ENCODE results near the gene MGAM2. TPM values are rescaled to one million over a fixed set of nuclear protein-coding genes. Genes with fewer than 3 reads are reported as not detected.

MGAM2 gene
- total and polyA plus RNA-seq, 5 donors = 0.02 to 0.19 (median 0.13) TPM; not detected in 1

DNA sequence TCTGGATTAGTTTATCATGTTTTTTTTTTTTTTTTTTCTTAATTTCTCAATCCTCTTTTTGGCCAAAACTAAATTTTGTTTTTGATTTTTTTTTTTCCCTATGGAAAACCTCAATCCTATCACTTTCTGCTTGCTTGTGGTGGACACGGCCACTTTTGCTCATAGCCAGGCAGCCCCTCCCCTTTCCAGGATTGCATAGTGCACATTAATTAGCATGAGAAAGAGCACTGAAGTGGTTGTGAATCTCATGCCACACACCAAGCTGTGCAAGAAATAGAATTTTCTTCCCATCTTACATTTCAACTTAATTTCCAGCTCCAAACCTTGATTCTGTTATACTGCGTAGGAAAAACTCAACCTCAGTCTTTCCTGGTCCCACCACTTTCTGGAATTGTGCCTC lies 34.6 kb downstream of the MGAM2 start:
- WGBS = 80% methylated on average over 2 of the region's 2 CpGs
- Histone ChIP-seq H3K9me3 (ENCODE audit: control insufficient read depth, low read length) (no peaks in the 10 kb centered on the region), H3K27me3 (ENCODE audit: control insufficient read depth, insufficient read depth) (no peaks in the 10 kb centered on the region), H3K4me1 (ENCODE audit: control insufficient read depth, insufficient read depth, low read length) (no peaks in the 10 kb centered on the region), H3K27ac (ENCODE audit: low read length) (no peak overlapping the region), H3K4me3 (ENCODE audit: low read length) (no peak overlapping the region)
- ATAC-seq (no peak), DNase-seq (no peak)
- intact Hi-C loops (cut with DNase I) = no loop called here

DNA sequence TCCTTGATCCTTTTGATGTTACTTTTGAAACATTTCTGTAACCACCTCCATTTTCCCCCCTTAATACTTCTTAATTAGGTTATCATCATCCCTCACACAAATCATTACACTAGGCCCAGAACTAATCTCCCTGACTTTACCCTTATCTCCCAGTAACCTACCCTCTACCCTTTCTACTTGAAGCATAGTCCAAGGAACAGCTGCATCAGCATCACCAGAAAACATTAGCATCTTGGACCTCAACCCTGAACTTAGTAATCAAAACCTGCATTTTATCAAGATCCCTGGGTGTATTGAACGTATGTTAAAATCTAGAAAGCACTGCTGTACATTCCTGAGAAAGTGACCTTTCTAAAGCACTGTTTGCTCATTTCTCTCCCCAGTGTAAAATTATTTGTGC lies 38.8 kb downstream of the MGAM2 start:
- no peaks in the 10 kb centered on the region for H3K9me3 ChIP-seq (ENCODE audit: control insufficient read depth, low read length)
- no peaks in the 10 kb centered on the region for H3K4me1 ChIP-seq (ENCODE audit: control insufficient read depth, insufficient read depth, low read length)
- no peak overlapping the region for H3K27ac ChIP-seq (ENCODE audit: low read length)
- intact Hi-C loops (cut with DNase I) = no loop called here
- H3K4me3 ChIP-seq (ENCODE audit: low read length) = no peak overlapping the region
- no peaks in the 10 kb centered on the region for H3K27me3 ChIP-seq (ENCODE audit: control insufficient read depth, insufficient read depth)
- no peak for ATAC-seq
- WGBS = 42% methylated on average over 1 of the region's 1 CpG
- no peak for DNase-seq

DNA sequence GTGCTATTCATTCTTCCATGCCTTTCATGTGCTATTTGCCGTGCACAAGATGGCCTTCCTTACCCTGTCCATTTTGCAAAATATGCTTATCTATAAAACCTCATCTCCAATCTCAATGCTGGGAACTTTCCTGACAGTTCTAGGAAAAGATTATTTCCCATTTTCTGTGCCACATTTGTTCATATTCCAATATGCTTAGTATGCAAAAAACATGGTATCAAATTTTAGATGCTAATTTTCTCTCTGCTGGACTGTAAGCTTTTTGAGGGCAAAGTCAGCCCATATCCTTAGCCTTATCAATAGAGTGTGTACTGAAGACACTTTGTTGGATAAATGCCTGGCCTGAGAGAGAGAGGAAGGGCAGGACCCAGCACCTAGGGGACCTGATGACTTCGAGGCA lies 39.4 kb downstream of the MGAM2 start:
- WGBS = 78% methylated on average over 2 of the region's 2 CpGs
- no peaks in the 10 kb centered on the region for H3K4me1 ChIP-seq (ENCODE audit: control insufficient read depth, insufficient read depth, low read length)
- no peak overlapping the region for H3K4me3 ChIP-seq (ENCODE audit: low read length)
- H3K9me3 ChIP-seq (ENCODE audit: control insufficient read depth, low read length) = no peaks in the 10 kb centered on the region
- no peak overlapping the region for H3K27ac ChIP-seq (ENCODE audit: low read length)
- ATAC-seq = no peak
- DNase-seq = no peak
- intact Hi-C loops (cut with DNase I) = no loop called here
- no peaks in the 10 kb centered on the region for H3K27me3 ChIP-seq (ENCODE audit: control insufficient read depth, insufficient read depth)

DNA sequence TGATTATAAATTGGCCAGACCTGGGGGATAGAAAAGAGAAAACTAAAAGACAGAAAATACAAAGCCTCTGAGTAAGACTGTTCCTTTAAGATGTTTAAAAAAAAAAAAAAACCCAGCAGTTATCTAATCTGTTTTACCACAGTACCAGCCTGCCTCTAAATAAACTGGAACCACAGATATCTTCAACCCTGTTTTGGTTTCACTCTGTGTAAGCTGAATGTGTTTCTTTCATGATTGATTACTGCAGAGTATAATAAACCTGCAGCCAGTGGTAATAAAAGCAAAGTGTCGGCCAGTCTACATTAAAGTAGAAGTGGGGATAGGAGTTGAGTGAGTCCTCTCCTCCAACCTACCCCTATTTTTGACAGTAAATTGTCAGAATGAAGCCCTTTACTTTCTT lies 40.6 kb downstream of the MGAM2 start:
- ATAC-seq (no peak), DNase-seq (no peak)
- H3K4me1 ChIP-seq (ENCODE audit: control insufficient read depth, insufficient read depth, low read length) = no peaks in the 10 kb centered on the region
- H3K27ac ChIP-seq (ENCODE audit: low read length) = no peak overlapping the region
- WGBS = 25% methylated on average over 1 of the region's 1 CpG
- no peak overlapping the region for H3K4me3 ChIP-seq (ENCODE audit: low read length)
- intact Hi-C loops (cut with DNase I) = no loop called here
- no peaks in the 10 kb centered on the region for H3K27me3 ChIP-seq (ENCODE audit: control insufficient read depth, insufficient read depth)
- H3K9me3 ChIP-seq (ENCODE audit: control insufficient read depth, low read length) = no peaks in the 10 kb centered on the region

- 83% methylated on average over 4 of the region's 4 CpGs for WGBS
- ATAC-seq = no peak
Measured at GRCh38 chr7:142153400-142153799, 41.9 kb downstream of the MGAM2 start.

DNA sequence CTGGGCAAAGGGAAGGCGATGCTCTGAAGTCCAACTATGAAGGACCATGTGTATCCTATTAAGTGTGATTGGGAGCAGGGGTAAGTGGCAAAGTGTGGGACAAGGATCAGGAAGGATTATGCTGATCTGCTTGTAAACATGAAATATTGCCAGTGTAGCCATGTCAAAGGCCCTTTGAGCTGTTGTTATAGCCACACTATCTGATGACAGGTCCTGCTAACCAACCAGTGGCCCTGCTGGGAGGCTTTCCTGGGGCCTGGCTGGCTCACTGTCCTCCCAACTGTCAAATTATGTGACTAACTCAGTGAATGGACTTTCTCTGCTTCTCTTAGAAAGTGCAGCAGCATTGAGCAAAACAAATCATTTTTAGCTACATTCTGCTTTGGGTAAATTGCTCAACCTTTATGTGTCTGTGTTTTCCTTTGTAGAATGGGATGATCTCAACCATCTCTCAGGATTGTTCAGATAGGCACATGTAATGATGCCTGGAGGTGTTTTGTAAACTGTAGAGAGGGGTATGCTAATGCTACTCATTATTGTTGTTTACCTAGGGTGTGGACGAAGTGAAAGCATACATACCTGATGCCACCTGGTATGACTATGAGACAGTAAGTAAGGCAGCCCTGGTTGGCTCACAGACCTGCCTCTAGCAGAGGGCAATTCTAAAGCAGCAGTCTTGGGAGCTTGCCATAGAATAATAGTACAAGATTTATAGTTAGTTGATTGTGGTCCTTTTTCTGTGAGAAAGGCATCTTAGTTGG lies 47.4 kb downstream of the MGAM2 start:
- Histone ChIP-seq H3K27ac (ENCODE audit: low read length) (no peak overlapping the region), H3K4me1 (ENCODE audit: control insufficient read depth, insufficient read depth, low read length) (no peaks in the 10 kb centered on the region), H3K27me3 (ENCODE audit: control insufficient read depth, insufficient read depth) (no peaks in the 10 kb centered on the region), H3K4me3 (ENCODE audit: low read length) (no peak overlapping the region), H3K9me3 (ENCODE audit: control insufficient read depth, low read length) (no peaks in the 10 kb centered on the region)
- WGBS = 74% methylated on average over 2 of the region's 2 CpGs
- ATAC-seq = no peak
- intact Hi-C loops (cut with DNase I) = no loop called here
- no peak for DNase-seq

More at GRCh38 chr7:142153400-142153799, 41.9 kb downstream of the MGAM2 start:
- Histone ChIP-seq H3K27ac (ENCODE audit: low read length) (no peak overlapping the region), H3K27me3 (ENCODE audit: control insufficient read depth, insufficient read depth) (no peaks in the 10 kb centered on the region), H3K4me1 (ENCODE audit: control insufficient read depth, insufficient read depth, low read length) (no peaks in the 10 kb centered on the region), H3K4me3 (ENCODE audit: low read length) (no peak overlapping the region), H3K9me3 (ENCODE audit: control insufficient read depth, low read length) (no peaks in the 10 kb centered on the region)
- intact Hi-C loops (cut with DNase I) = no loop called here
- no peak for DNase-seq

DNA sequence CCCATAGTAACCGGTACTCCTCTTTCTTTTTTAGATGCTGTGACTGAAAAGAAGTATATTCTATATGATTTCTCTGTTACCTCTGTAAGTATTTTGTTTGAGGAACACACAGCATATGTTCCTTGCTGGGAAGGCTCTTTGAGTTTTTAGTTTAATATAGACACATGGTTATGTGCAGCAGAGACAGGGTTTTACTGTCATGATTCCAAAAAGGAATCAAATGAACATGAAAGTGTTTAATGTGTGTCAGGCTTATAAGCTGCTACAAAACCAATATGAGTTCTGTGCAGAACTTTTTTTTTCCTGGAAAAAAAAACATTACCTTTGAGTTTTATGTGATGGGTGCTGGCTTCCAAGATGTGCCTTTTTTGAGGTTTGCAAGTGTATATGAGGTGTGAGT lies 50.4 kb downstream of the MGAM2 start:
- no peaks in the 10 kb centered on the region for H3K27me3 ChIP-seq (ENCODE audit: control insufficient read depth, insufficient read depth)
- ATAC-seq = no peak
- intact Hi-C loops (cut with DNase I) = no loop called here
- no peak for DNase-seq
- no peak overlapping the region for H3K27ac ChIP-seq (ENCODE audit: low read length)
- no peak overlapping the region for H3K4me3 ChIP-seq (ENCODE audit: low read length)
- H3K9me3 ChIP-seq (ENCODE audit: control insufficient read depth, low read length) = no peaks in the 10 kb centered on the region
- 85% methylated on average over 1 of the region's 1 CpG for WGBS
- no peaks in the 10 kb centered on the region for H3K4me1 ChIP-seq (ENCODE audit: control insufficient read depth, insufficient read depth, low read length)

DNA sequence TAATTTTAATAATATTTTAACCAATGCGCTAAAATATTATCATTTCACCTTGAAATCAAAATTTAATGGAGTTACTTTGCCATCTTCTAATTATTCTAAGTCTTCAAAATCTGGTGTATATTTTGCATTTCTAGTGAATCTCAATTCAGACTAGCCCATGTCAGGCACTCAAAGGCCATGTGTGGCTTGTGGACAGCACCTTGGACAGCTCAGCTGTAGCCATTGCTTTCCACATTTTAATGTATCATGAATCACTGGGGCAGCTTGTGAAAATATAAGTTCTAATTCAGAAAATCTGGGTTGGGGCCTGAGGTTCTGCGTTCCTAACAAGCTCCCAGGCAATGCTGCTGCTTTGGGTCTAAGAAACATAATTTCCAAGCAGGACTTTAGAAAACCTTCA lies 57.2 kb downstream of the MGAM2 start:
- intact Hi-C loops (cut with DNase I) = no loop called here
- no peak for DNase-seq
- WGBS = 85% methylated on average over 2 of the region's 2 CpGs

GRCh38 chr7:142172932-142173331 lies 61.4 kb downstream of the MGAM2 start:
- no peak overlapping the region for H3K4me3 ChIP-seq (ENCODE audit: low read length)
- H3K27ac ChIP-seq (ENCODE audit: low read length) = no peak overlapping the region
- intact Hi-C loops (cut with DNase I) = no loop called here
- H3K9me3 ChIP-seq (ENCODE audit: control insufficient read depth, low read length) = no peaks in the 10 kb centered on the region
- H3K4me1 ChIP-seq (ENCODE audit: control insufficient read depth, insufficient read depth, low read length) = no peaks in the 10 kb centered on the region
- no peaks in the 10 kb centered on the region for H3K27me3 ChIP-seq (ENCODE audit: control insufficient read depth, insufficient read depth)
- ATAC-seq = no peak
- 70% methylated on average over 4 of the region's 4 CpGs for WGBS
- DNase-seq = no peak

More for the DNA sequence above, 57.2 kb downstream of the MGAM2 start:
- ATAC-seq = no peak
- Histone ChIP-seq H3K27me3 (ENCODE audit: control insufficient read depth, insufficient read depth) (no peaks in the 10 kb centered on the region), H3K4me3 (ENCODE audit: low read length) (no peak overlapping the region), H3K27ac (ENCODE audit: low read length) (no peak overlapping the region), H3K9me3 (ENCODE audit: control insufficient read depth, low read length) (no peaks in the 10 kb centered on the region), H3K4me1 (ENCODE audit: control insufficient read depth, insufficient read depth, low read length) (no peaks in the 10 kb centered on the region)

- H3K27me3 ChIP-seq (ENCODE audit: control insufficient read depth, insufficient read depth) = no peaks in the 10 kb centered on the region
- intact Hi-C loops (cut with DNase I) = no loop called here
- H3K4me3 ChIP-seq (ENCODE audit: low read length) = no peak overlapping the region
- no peaks in the 10 kb centered on the region for H3K9me3 ChIP-seq (ENCODE audit: control insufficient read depth, low read length)
- DNase-seq = no peak
- no peak for ATAC-seq
- 71% methylated on average over 2 of the region's 2 CpGs for WGBS
- H3K4me1 ChIP-seq (ENCODE audit: control insufficient read depth, insufficient read depth, low read length) = no peaks in the 10 kb centered on the region
- no peak overlapping the region for H3K27ac ChIP-seq (ENCODE audit: low read length)
Measured at GRCh38 chr7:142174441-142174840, 62.9 kb downstream of the MGAM2 start.

DNA sequence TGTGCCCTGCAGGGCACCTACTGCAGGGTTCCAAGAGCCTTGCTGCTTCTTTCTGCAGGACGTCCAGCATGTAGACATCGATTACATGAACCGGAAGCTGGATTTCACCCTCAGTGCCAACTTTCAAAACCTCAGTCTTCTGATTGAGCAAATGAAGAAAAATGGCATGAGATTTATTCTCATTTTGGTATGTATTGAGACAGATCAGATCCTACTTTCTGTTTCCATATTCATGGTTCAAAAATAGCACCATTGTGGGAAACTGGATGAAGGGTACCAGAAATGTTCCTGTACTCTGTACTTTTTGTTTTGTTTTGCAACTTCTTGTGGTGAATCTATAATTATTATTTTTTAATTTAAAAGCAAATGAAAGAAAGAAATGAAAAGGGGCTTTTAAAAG lies 64.1 kb downstream of the MGAM2 start:
- H3K4me3 ChIP-seq (ENCODE audit: low read length) = no peak overlapping the region
- intact Hi-C loops (cut with DNase I) = no loop called here
- no peaks in the 10 kb centered on the region for H3K27me3 ChIP-seq (ENCODE audit: control insufficient read depth, insufficient read depth)
- no peaks in the 10 kb centered on the region for H3K4me1 ChIP-seq (ENCODE audit: control insufficient read depth, insufficient read depth, low read length)
- DNase-seq = no peak
- no peak overlapping the region for H3K27ac ChIP-seq (ENCODE audit: low read length)
- H3K9me3 ChIP-seq (ENCODE audit: control insufficient read depth, low read length) = no peaks in the 10 kb centered on the region
- ATAC-seq = no peak
- WGBS = 84% methylated on average over 3 of the region's 3 CpGs

- Histone ChIP-seq H3K4me1 (ENCODE audit: control insufficient read depth, insufficient read depth, low read length) (no peaks in the 10 kb centered on the region), H3K4me3 (ENCODE audit: low read length) (no peak overlapping the region), H3K27me3 (ENCODE audit: control insufficient read depth, insufficient read depth) (no peaks in the 10 kb centered on the region), H3K9me3 (ENCODE audit: control insufficient read depth, low read length) (no peaks in the 10 kb centered on the region), H3K27ac (ENCODE audit: low read length) (no peak overlapping the region)
- ATAC-seq (no peak), DNase-seq (no peak)
- 77% methylated on average over 1 of the region's 1 CpG for WGBS
- intact Hi-C loops (cut with DNase I) = no loop called here
Measured at GRCh38 chr7:142176901-142177300, 65.4 kb downstream of the MGAM2 start.
